ENCODE results near the gene PACSIN1.

Gene PACSIN1

GRCh38 chr6:34566830-34567546 is 101.1 kb downstream of the PACSIN1 start:
- no peak overlapping the region for H3K4me2 ChIP-seq (ENCODE audit: low read length)
- no peak overlapping the region for H3K9ac ChIP-seq (ENCODE audit: low read length)
- no peak overlapping the region for H3K27ac ChIP-seq (ENCODE audit: low read length)
- no peak overlapping the region for H3K4me3 ChIP-seq (ENCODE audit: low read length)
- H2AFZ ChIP-seq (ENCODE audit: low read depth, low read length) = no peak overlapping the region
- no peaks in the 10 kb centered on the region for H3K36me3 ChIP-seq (replicated peaks; ENCODE audit: low read depth, low read length)
- no peaks in the 10 kb centered on the region for H3K79me2 ChIP-seq (ENCODE audit: low read length)
- H3K27me3 ChIP-seq (ENCODE audit: low read depth, low read length) = no peaks in the 10 kb centered on the region
- H3K9me3 ChIP-seq (ENCODE audit: insufficient read depth, low read length) = no peaks in the 10 kb centered on the region
- H3K4me1 ChIP-seq (ENCODE audit: low read length) = no peaks in the 10 kb centered on the region
- no peak for TF ChIP-seq EZH2phosphoT487 (IDR thresholded peaks at IDR 0.05; ENCODE audit: low read depth)
- no peak for TF ChIP-seq CTCF (IDR thresholded peaks at IDR 0.05; ENCODE audit: low read depth, low read length)
- no peaks in the 10 kb centered on the region for H4K20me1 ChIP-seq (ENCODE audit: insufficient read depth, low read length)

GRCh38 chr6:34568341-34569201 is 102.7 kb downstream of the PACSIN1 start:
- H3K4me3 ChIP-seq (ENCODE audit: low read length) = no peak overlapping the region
- no peak overlapping the region for H3K27ac ChIP-seq (ENCODE audit: low read length)
- no peaks in the 10 kb centered on the region for H3K36me3 ChIP-seq (replicated peaks; ENCODE audit: low read depth, low read length)
- no peaks in the 10 kb centered on the region for H3K27me3 ChIP-seq (ENCODE audit: low read depth, low read length)
- H3K4me2 ChIP-seq (ENCODE audit: low read length) = no peak overlapping the region
- H3K9me3 ChIP-seq (ENCODE audit: insufficient read depth, low read length) = no peaks in the 10 kb centered on the region
- H3K4me1 ChIP-seq (ENCODE audit: low read length) = no peaks in the 10 kb centered on the region
- TF ChIP-seq EZH2phosphoT487 (IDR thresholded peaks at IDR 0.05; ENCODE audit: low read depth) (no peak), CTCF (IDR thresholded peaks at IDR 0.05; ENCODE audit: low read depth, low read length) (no peak)
- H4K20me1 ChIP-seq (ENCODE audit: insufficient read depth, low read length) = no peaks in the 10 kb centered on the region
- H3K79me2 ChIP-seq (ENCODE audit: low read length) = no peaks in the 10 kb centered on the region
- H2AFZ ChIP-seq (ENCODE audit: low read depth, low read length) = no peak overlapping the region
- no peak overlapping the region for H3K9ac ChIP-seq (ENCODE audit: low read length)

- no peak overlapping the region for H3K4me2 ChIP-seq (ENCODE audit: low read length)
- no peak overlapping the region for H3K4me3 ChIP-seq (ENCODE audit: low read length)
- H3K36me3 ChIP-seq (replicated peaks; ENCODE audit: low read depth, low read length) = no peaks in the 10 kb centered on the region
- no peak overlapping the region for H2AFZ ChIP-seq (ENCODE audit: low read depth, low read length)
- no peaks in the 10 kb centered on the region for H3K4me1 ChIP-seq (ENCODE audit: low read length)
- no peak overlapping the region for H3K27ac ChIP-seq (ENCODE audit: low read length)
- no peaks in the 10 kb centered on the region for H3K79me2 ChIP-seq (ENCODE audit: low read length)
- H3K9me3 ChIP-seq (ENCODE audit: insufficient read depth, low read length) = no peaks in the 10 kb centered on the region
- TF ChIP-seq EZH2phosphoT487 (IDR thresholded peaks at IDR 0.05; ENCODE audit: low read depth) (no peak), CTCF (IDR thresholded peaks at IDR 0.05; ENCODE audit: low read depth, low read length) (no peak)
- no peaks in the 10 kb centered on the region for H3K27me3 ChIP-seq (ENCODE audit: low read depth, low read length)
- H3K9ac ChIP-seq (ENCODE audit: low read length) = no peak overlapping the region
- no peaks in the 10 kb centered on the region for H4K20me1 ChIP-seq (ENCODE audit: insufficient read depth, low read length)
These were observed 103.6 kb downstream of the PACSIN1 start for GRCh38 chr6:34569361-34569973.
